ENCODE measurements around the gene PLCH2.

Gene PLCH2

GRCh38 chr1:2509589-2509988 is 33.5 kb downstream of the PLCH2 start:
- in situ Hi-C loops (cut with HindIII; ENCODE audit: low sequenced_read_pairs): no loop called here

DNA sequence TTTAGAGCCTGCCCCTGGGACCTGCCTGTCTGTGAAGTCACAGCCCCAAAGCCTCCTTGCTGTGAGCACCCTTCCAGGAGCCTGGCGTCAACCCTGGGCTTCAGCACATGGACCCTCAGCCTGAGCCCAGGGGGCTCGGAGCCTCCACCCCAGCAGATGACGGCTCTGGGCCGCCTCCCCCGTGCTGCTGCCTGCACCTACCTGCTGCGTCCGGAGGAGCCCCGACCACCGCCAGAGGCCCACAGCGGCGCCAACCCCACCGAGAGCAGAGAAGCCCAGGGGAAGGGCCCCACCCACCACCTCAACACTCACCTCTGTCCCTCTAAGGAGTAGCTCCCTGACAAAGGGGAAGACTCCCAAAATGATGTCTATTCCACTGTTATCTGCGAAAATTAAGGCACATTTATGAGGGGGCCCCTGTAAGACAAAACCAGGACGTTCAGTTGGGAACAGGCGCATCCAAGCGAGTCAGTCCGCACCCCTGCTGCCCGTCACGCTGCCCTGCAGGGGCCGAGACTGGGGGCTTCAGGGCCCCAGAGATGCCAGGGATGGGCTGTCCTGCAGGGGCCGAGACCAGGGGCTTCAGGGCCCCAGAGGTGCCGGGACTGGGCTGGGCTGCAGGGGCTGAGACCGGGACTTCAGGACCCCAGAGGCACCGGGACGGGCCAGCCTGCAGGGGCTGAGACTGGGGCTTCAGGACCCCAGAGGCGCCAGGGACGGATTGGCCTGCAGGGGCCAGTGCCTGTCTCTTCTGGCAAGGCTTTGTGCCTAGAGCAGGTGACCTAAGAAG is 34.5 kb downstream of the PLCH2 start:
- in situ Hi-C loops (cut with HindIII; ENCODE audit: low sequenced_read_pairs): loop anchor here (10.0 kb wide), 1 partner anchor 86 kb away; no protein-coding TSS in a partner anchor

- in situ Hi-C loops (cut with HindIII; ENCODE audit: low sequenced_read_pairs): loop anchor here (10.0 kb wide), 1 partner anchor 88 kb away; no protein-coding TSS in a partner anchor
Measured at GRCh38 chr1:2512862-2513421, 36.9 kb downstream of the PLCH2 start.

DNA sequence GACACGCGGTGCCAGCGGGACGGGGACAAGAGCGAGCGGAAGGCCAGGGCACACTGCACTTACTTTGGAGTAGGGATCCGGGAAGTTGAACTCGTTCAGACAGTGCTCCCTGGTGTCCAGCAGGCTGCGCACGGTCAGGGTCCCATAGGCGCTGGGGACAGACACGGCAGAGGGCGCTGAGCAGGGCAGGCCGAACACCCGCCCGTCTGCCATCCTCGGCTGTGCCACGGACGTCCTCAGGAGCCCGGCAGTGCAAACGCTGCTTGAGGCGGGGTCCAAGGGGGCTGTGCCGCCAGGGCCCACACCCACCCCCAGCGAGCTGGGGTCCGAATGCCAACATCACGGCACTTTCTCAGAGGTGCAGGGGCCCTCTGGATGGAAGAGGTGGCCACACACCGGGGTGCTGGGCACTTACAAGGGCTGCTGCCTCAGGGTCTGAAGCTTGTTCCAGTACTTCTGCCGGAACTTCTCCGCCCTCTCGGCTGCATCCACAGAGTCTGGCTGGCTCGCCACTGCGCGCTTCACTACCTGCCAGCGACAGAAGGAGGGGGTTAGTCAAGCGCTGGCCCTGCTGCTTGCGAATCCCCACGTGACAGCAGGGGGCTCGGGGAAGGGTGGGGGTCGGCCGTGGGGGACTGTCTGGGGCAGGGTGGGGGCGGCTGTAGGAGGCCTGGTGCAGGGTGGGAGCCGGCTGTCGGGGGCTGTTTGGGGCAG is 38.0 kb downstream of the PLCH2 start:
- in situ Hi-C loops (cut with HindIII; ENCODE audit: low sequenced_read_pairs): loop anchor here (10.0 kb wide), 1 partner anchor 89 kb away; no protein-coding TSS in a partner anchor

GRCh38 chr1:2514863-2515762 is 39.0 kb downstream of the PLCH2 start:
- in situ Hi-C loops (cut with HindIII; ENCODE audit: low sequenced_read_pairs): loop anchor here (10.0 kb wide), 1 partner anchor 90 kb away; no protein-coding TSS in a partner anchor

- in situ Hi-C loops (cut with HindIII; ENCODE audit: low sequenced_read_pairs): loop anchor here (10.0 kb wide), 1 partner anchor 91 kb away; no protein-coding TSS in a partner anchor
Measured at GRCh38 chr1:2515763-2516080, 39.6 kb downstream of the PLCH2 start.

- in situ Hi-C loops (cut with HindIII; ENCODE audit: low sequenced_read_pairs): loop anchor here (10.0 kb wide), 1 partner anchor 91 kb away; no protein-coding TSS in a partner anchor
Measured at GRCh38 chr1:2516124-2516523, 40.0 kb downstream of the PLCH2 start.

DNA sequence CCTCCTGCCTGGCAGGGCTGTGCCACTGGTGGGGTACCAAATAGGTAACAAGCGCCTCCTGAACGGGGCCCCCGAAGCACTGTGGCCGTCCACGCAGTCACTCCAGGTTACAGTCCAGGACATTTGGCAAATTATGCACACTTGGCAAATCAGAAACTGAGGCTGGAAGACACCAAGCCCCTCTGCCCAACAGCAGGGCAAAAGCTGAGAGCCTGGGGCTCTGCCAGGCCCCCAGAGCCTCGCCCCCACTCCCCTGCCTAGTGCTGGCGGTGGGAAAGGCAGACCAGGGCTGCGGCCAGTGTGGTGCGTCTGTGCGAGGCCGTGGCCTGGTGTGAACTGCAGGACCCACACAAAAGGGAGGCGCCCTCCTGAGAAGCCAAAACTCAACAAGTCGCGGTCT is 40.9 kb downstream of the PLCH2 start:
- in situ Hi-C loops (cut with HindIII; ENCODE audit: low sequenced_read_pairs): loop anchor here (10.0 kb wide), 1 partner anchor 92 kb away; no protein-coding TSS in a partner anchor

DNA sequence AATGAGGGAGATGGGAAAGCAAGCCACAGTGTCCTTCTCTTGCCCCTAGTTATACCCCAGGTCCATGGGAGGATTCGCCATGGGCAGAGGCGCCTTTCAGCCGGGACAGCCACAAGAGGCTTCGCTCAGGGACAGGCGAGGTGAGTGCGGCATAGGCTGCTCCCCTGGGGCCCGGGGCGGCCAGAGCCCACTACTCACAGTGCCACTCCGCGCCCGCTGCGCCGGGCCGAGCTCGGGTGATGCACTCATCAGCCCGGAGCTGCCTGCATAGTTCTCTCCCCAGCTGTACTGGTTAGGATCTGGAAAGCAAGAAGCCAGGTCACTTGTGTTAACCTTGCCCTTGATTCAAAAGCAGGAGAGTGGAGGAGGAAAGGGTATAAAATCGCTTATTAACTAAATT is 41.9 kb downstream of the PLCH2 start:
- in situ Hi-C loops (cut with HindIII; ENCODE audit: low sequenced_read_pairs): loop anchor here (10.0 kb wide), 1 partner anchor 93 kb away; no protein-coding TSS in a partner anchor

DNA sequence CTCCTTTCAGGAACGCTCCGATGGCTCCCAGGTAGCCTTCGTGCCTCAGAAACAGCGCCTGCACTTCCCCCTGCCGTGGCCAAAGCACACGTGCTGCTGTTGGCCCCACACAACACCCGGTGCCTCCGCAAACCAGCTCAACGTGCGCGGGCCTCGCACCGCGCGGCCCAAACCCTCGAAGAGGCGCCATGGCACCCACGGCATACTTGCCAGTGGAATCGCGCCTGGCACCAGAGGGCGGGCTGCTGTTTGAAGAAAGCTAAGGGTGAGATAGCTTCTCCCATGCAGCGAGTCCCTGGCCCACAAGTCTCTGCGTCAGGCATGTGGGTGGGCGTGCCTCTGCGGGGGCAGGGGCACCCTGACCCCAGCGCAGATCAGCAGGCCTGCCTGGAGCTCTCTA is 42.4 kb downstream of the PLCH2 start:
- in situ Hi-C loops (cut with HindIII; ENCODE audit: low sequenced_read_pairs): loop anchor here (10.0 kb wide), 1 partner anchor 94 kb away; no protein-coding TSS in a partner anchor

GRCh38 chr1:2519029-2519685 is 43.1 kb downstream of the PLCH2 start:
- in situ Hi-C loops (cut with HindIII; ENCODE audit: low sequenced_read_pairs): loop anchor here (10.0 kb wide), 1 partner anchor 94 kb away; no protein-coding TSS in a partner anchor

- in situ Hi-C loops (cut with HindIII; ENCODE audit: low sequenced_read_pairs): loop anchor here (10.0 kb wide), 1 partner anchor 95 kb away; no protein-coding TSS in a partner anchor
Measured at GRCh38 chr1:2519729-2520128, 43.6 kb downstream of the PLCH2 start.

- in situ Hi-C loops (cut with HindIII; ENCODE audit: low sequenced_read_pairs): no loop called here
Measured at GRCh38 chr1:2520206-2520605, 44.1 kb downstream of the PLCH2 start.

DNA sequence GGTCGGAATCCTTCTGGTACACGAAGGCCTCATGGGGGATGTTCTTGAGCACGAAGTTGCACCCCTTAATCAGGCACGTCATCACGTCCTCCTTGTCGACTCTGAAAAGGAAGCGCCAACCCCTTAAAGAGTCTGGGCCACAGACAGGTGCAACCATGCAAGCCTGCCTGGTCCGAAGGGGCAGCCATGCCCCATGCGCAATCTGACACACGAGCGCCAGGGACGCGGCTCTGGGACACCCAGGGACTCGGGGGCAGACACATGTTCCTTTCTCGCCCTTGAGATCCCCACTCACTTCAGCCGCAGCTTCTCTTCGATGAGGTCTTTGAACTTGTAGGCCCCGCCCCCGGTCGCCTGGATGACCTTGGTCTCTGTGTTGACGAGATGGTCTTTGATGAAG is 44.7 kb downstream of the PLCH2 start:
- in situ Hi-C loops (cut with HindIII; ENCODE audit: low sequenced_read_pairs): no loop called here

GRCh38 chr1:2522230-2522629 is 46.1 kb downstream of the PLCH2 start:
- in situ Hi-C loops (cut with HindIII; ENCODE audit: low sequenced_read_pairs): no loop called here

DNA sequence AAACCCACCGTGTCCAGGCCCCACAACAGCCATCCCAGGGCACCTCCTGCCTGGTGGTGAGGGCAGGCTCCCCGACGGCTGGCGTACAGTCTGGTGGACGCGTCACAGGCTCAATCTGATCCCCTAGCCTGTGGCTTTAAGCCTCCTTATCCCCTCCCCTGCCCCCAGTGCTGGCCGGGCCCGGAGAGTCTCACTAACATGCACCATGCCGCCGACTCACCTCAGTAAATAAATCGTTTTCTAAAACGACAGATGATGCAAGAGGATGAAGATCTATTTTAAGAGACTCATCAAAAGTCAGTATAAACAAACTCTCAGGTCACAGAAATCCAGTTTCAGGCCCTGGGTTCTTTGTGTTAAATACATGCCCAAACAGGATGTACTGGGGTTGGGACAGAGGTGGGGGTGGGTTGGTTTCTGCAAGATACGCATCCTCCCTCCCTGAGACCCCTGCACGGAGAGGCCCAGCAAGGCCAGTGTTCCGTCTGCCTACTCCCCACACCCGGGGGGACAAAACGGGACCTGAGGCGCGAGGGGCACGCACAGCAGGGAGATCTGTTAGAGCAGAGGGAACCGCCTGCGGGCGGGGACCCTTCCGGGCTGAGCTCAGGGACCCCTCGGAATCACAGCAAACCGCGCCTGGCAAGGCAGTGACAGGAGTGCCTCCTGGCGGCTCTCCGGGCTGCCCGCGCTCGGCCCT is 47.3 kb downstream of the PLCH2 start:
- in situ Hi-C loops (cut with HindIII; ENCODE audit: low sequenced_read_pairs): no loop called here

DNA sequence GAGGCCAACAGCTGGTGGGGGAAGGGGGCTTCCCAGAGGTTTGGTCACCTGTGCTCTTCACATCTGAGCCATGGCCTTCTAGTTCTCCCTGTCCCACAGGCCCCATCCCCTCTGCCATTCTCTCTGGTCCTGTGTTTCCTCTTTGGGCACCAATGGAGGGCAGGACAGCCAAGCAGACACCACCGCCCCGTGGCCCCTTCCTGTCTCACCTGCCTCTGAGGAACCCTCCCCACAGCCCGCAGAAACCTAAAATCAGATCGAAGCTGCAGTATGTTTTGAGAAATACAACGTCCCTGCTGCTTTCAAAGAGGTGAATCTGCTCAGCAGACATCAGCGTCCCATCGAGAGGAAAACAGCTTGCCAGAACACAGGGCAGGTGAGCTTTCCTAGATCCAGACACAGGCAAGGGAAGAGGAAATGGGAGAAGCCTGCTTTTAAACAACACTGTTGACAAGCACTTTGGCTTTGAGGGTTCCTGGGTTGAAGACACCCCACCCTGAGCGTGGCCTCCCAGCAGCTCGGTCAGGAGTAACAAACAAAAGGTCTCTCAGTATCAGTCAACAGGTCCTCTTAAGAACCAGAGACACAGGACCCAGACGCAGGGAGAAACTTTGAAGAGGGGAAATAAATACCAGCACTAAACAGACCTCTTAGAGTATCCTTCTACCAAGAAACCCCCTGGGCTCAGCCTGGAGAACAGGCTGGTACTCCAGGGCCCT is 48.0 kb downstream of the PLCH2 start:
- in situ Hi-C loops (cut with HindIII; ENCODE audit: low sequenced_read_pairs): no loop called here

GRCh38 chr1:2525572-2525919 is 49.5 kb downstream of the PLCH2 start:
- in situ Hi-C loops (cut with HindIII; ENCODE audit: low sequenced_read_pairs): no loop called here

Data from DLD1 (cell line).